ENCODE data around the gene SHISA9.

- TF ChIP-seq CTCF (IDR thresholded peaks at IDR 0.05; ENCODE audit: low read depth, low read length), result no peak
- no peak for TF ChIP-seq EZH2phosphoT487 (IDR thresholded peaks at IDR 0.05; ENCODE audit: low read depth)
Observed at GRCh38 chr16:12900156-12900555, 1.2 kb upstream of the SHISA9 start.
